Lung (tissue), 12 donors: ENCODE measurements around the gene ZMYND15. TPM values are rescaled to one million over a fixed set of nuclear protein-coding genes. Genes with fewer than 3 reads are reported as not detected.
A peak's percentile ranks its signal among the peaks of the same experiment; 100 is the strongest.

ENCODE experiments used
- ATAC-seq: fragments of 200-7000 bp; cut with Tn5 transposase; one replicate; pipeline ENCODE4 v1.9.1; 2020; ENCODE audit warnings: moderate number of reproducible peaks; ENCODE audit not compliant: insufficient read depth, low FRiP score
- DNase-seq, 3 donors: peaks; one replicate each; pipeline ENCODE4 v3.0.0-alpha.2; 2013 to 2017
- H3K27ac ChIP-seq, 2 donors: one replicate each; pipeline ENCODE4 v1.5.1; 2013; ENCODE audit warnings: mild to moderate bottlenecking in 2 of 2, moderate library complexity in 2 of 2, control low read depth in 1 of 2, inconsistent platforms in 1 of 2, low read depth in 1 of 2, low read length in 1 of 2
- H3K27me3 ChIP-seq, 3 donors: one replicate each; pipeline ENCODE4 v1.5.1; 2013; ENCODE audit warnings: low read length in 2 of 3; ENCODE audit not compliant: control insufficient read depth in 3 of 3, insufficient read depth in 3 of 3
- H3K36me3 ChIP-seq, 4 donors: one replicate each; pipeline ENCODE4 v1.5.1; 2013; ENCODE audit warnings: low read length in 4 of 4, mild to moderate bottlenecking in 1 of 4, moderate library complexity in 1 of 4; ENCODE audit not compliant: control insufficient read depth in 4 of 4, insufficient read depth in 4 of 4
- H3K4me1 ChIP-seq, 5 donors: one replicate each; pipeline ENCODE4 v1.5.1; 2013; ENCODE audit warnings: low read length in 5 of 5, mild to moderate bottlenecking in 2 of 5, moderate library complexity in 1 of 5; ENCODE audit not compliant: control insufficient read depth in 5 of 5, insufficient read depth in 5 of 5
- H3K4me3 ChIP-seq: one replicate; pipeline ENCODE4 v1.5.1; 2013; ENCODE audit warnings: mild to moderate bottlenecking, control low read depth, moderate library complexity
- H3K9ac ChIP-seq, 2 donors: one replicate each; pipeline ENCODE4 v1.5.1; 2013; ENCODE audit warnings: low read length in 2 of 2, control low read depth in 1 of 2; ENCODE audit not compliant: insufficient read depth in 1 of 2
- H3K9me3 ChIP-seq, 4 donors: one replicate each; pipeline ENCODE4 v1.5.1; 2013; ENCODE audit warnings: low read length in 3 of 4, mild to moderate bottlenecking in 1 of 4, moderate library complexity in 1 of 4; ENCODE audit not compliant: control insufficient read depth in 4 of 4, insufficient read depth in 3 of 4
- WGBS, 2 donors: extraction: QIAGEN DNeasy Blood & Tissue Kit; methylation state at CpG; one replicate each; pipeline ENCODE4 v1.1.7; 2013; 5-methylcytosine and 5-hydroxymethylcytosine counted together
- polyA plus RNA-seq, 2 donors: library from polyadenylated mRNA; stranded (reverse); fragments of 200-250 nt; gene quantifications; one replicate each; pipeline ENCODE4 v1.2.1, GENCODE V29; 2013
- total RNA-seq, 2 donors: library from RNA; depleted of rRNA in 1 of 2; stranded (reverse); fragments of >200 nt in 1 of 2; gene quantifications; one replicate each; pipeline ENCODE4 v1.2.1, GENCODE V29; 2014 to 2021
- TF ChIP-seq, protein P1 (sequence below): IDR thresholded peaks from 2 replicates; pipeline ENCODE4 v1.5.1; 2012; ENCODE audit warnings: mild to moderate bottlenecking; ENCODE audit errors: control extremely low read depth, extremely low read depth
- donor health status: control.
- donor health status: control.
- donor health status: Bipolar disorder and iron deficiency.
- donor health status: healthy.
- donor health status: DM: yes; HTN: yes; CAD: no.

ZMYND15 gene
- total and polyA plus RNA-seq, 4 donors = 2.3 to 9.7 (median 7.8) TPM

DNA sequence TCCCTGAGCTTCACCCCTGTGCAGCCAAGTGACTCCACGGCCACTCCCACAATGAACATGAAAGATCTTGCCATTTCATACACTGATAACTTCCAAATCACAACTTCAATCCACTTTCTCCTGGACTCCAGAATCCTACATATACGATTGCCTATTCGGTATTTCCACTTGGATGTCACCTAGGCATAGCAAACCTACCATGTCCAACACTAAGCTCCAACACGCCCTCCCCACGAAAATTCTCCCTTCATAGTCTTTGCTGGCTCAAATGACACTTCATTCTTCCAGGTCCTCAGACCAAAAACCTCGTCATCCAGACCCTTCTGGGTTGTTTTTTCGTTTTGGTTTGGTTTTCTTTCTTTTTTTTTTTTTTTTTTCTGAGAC lies 51.1 kb downstream of the ZMYND15 start:
- Histone ChIP-seq H3K27ac (peak overlapping the region; percentile 91 to 97), H3K36me3 (no peaks in the 10 kb centered on the region), H3K9ac (peak overlapping the region; percentile 12 to 88), H3K9me3 (no peaks in the 10 kb centered on the region), H3K4me1 (peaks cover 4 to 28% (median 12%) of the 10 kb centered on the region in 5 donors), H3K27me3 (peaks cover 0 to 12% (median 2%) of the 10 kb centered on the region in 3 donors), H3K4me3 (peak overlapping the region; percentile 50)
- 36 to 44% methylated on average over 7 of the region's 7 CpGs for WGBS, 2 donors
- DNase-seq = no peak
- TF ChIP-seq, protein P1, sequence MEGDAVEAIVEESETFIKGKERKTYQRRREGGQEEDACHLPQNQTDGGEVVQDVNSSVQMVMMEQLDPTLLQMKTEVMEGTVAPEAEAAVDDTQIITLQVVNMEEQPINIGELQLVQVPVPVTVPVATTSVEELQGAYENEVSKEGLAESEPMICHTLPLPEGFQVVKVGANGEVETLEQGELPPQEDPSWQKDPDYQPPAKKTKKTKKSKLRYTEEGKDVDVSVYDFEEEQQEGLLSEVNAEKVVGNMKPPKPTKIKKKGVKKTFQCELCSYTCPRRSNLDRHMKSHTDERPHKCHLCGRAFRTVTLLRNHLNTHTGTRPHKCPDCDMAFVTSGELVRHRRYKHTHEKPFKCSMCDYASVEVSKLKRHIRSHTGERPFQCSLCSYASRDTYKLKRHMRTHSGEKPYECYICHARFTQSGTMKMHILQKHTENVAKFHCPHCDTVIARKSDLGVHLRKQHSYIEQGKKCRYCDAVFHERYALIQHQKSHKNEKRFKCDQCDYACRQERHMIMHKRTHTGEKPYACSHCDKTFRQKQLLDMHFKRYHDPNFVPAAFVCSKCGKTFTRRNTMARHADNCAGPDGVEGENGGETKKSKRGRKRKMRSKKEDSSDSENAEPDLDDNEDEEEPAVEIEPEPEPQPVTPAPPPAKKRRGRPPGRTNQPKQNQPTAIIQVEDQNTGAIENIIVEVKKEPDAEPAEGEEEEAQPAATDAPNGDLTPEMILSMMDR = no peak
- ATAC-seq = no peak

DNA sequence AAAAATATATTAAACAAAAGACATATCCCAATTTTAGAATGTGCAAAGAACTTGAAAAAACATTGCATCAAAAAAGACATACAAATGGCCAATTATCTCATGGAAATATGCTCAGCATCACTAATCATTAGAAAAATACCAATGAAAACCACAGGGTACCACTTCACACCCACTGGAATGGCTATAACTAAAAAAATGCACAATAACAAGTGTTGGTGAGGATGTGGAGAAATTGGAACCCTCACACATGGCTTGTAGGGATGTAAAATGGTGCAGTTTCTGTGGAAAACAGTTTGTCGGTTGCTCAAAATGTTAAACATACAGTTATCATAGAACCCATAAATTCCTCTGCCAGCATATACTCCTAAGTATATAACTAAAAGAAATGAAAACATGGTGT lies 55.5 kb downstream of the ZMYND15 start:
- peak overlapping the region in 1 of 2 donors; percentile 26 for H3K27ac ChIP-seq
- no peaks in the 10 kb centered on the region for H3K27me3 ChIP-seq
- peaks cover 0 to 18% (median 14%) of the 10 kb centered on the region in 4 donors for H3K36me3 ChIP-seq
- no peak for DNase-seq
- no peak overlapping the region for H3K4me3 ChIP-seq
- 97 to 100% methylated on average over 1 of the region's 1 CpG for WGBS, 2 donors
- H3K9me3 ChIP-seq = peaks cover 0 to 3% (median 0%) of the 10 kb centered on the region in 4 donors
- peaks cover 0 to 11% (median 3%) of the 10 kb centered on the region in 5 donors for H3K4me1 ChIP-seq
- H3K9ac ChIP-seq = no peak overlapping the region
- no peak for ATAC-seq
- TF ChIP-seq, protein P1 = no peak

Other genes starting within 250 kb of the ZMYND15 start
- 10 to 100 TPM; 26.8 to 32.1 TPM for gene SPNS2, start 241.0 kb upstream of the ZMYND15 start, total RNA-seq
- 10 to 100 TPM; 53.0 to 60.1 TPM for gene SPNS2, start 241.0 kb upstream of the ZMYND15 start, polyA plus RNA-seq
- 10 to 100 TPM; 21.2 to 71.7 TPM for gene MYBBP1A, start 184.4 kb upstream of the ZMYND15 start, total RNA-seq
- 10 to 100 TPM; 34.2 to 34.7 TPM for gene MYBBP1A, start 184.4 kb upstream of the ZMYND15 start, polyA plus RNA-seq
- 10 to 100 TPM in 1 of 2 donors, 1 to 10 TPM in 1; 8.8 to 12.3 TPM for gene GGT6, start 179.3 kb upstream of the ZMYND15 start, total RNA-seq
- gene GGT6, start 179.3 kb upstream of the ZMYND15 start, polyA plus RNA-seq = 1 to 10 TPM; 2.8 to 6.1 TPM
- gene SMTNL2, start 155.3 kb upstream of the ZMYND15 start, total RNA-seq = 10 to 100 TPM; 10.9 to 18.1 TPM
- 1 to 10 TPM; 1.5 to 3.0 TPM for gene SMTNL2, start 155.3 kb upstream of the ZMYND15 start, polyA plus RNA-seq
- 10 to 100 TPM in 1 of 2 donors, 1 to 10 TPM in 1; 7.5 to 14.0 TPM for gene ALOX15, start 98.2 kb upstream of the ZMYND15 start, total RNA-seq
- gene ALOX15, start 98.2 kb upstream of the ZMYND15 start, polyA plus RNA-seq = 1 to 10 TPM; 3.3 to 3.8 TPM
- gene PELP1, start 35.7 kb upstream of the ZMYND15 start, total RNA-seq = 10 to 100 TPM; 26.6 to 53.9 TPM
- 10 to 100 TPM; 21.0 to 28.6 TPM for gene PELP1, start 35.7 kb upstream of the ZMYND15 start, polyA plus RNA-seq
- gene ARRB2, start 29.2 kb upstream of the ZMYND15 start, total RNA-seq = 100 to 1,000 TPM in 1 of 2 donors, 10 to 100 TPM in 1; 27.2 to 186 TPM
- 100 to 1,000 TPM in 1 of 2 donors, 10 to 100 TPM in 1; 98.5 to 222 TPM for gene ARRB2, start 29.2 kb upstream of the ZMYND15 start, polyA plus RNA-seq
- 10 to 100 TPM; 14.3 to 27.3 TPM for gene MED11, start 8.4 kb upstream of the ZMYND15 start, total RNA-seq
- 10 to 100 TPM; 31.4 to 48.5 TPM for gene MED11, start 8.4 kb upstream of the ZMYND15 start, polyA plus RNA-seq
- 100 to 1,000 TPM in 1 of 2 donors, 10 to 100 TPM in 1; 32.7 to 139 TPM for gene CXCL16, start 95 bp downstream of the ZMYND15 start, total RNA-seq
- gene CXCL16, start 95 bp downstream of the ZMYND15 start, polyA plus RNA-seq = 100 to 1,000 TPM in 1 of 2 donors, 10 to 100 TPM in 1; 82.3 to 252 TPM
- not detected for gene TM4SF5, start 32.1 kb downstream of the ZMYND15 start, total RNA-seq
- gene TM4SF5, start 32.1 kb downstream of the ZMYND15 start, polyA plus RNA-seq = not detected
- gene VMO1, start 46.5 kb downstream of the ZMYND15 start, total RNA-seq = 10 to 100 TPM in 1 of 2 donors, 1 to 10 TPM in 1; 2.1 to 14.0 TPM
- gene VMO1, start 46.5 kb downstream of the ZMYND15 start, polyA plus RNA-seq = 10 to 100 TPM; 21.3 to 21.8 TPM
- gene GLTPD2, start 49.1 kb downstream of the ZMYND15 start, total RNA-seq = under 1 TPM in 1 of 2 donors, not detected in 1; 0.34 TPM
- under 1 TPM in 1 of 2 donors, not detected in 1; 0.41 TPM for gene GLTPD2, start 49.1 kb downstream of the ZMYND15 start, polyA plus RNA-seq
- gene PSMB6, start 56.3 kb downstream of the ZMYND15 start, total RNA-seq = 100 to 1,000 TPM in 1 of 2 donors, 10 to 100 TPM in 1; 63.7 to 141 TPM
- 100 to 1,000 TPM; 172 to 237 TPM for gene PSMB6, start 56.3 kb downstream of the ZMYND15 start, polyA plus RNA-seq
- gene PLD2, start 67.3 kb downstream of the ZMYND15 start, total RNA-seq = 10 to 100 TPM; 27.1 to 42.3 TPM
- gene PLD2, start 67.3 kb downstream of the ZMYND15 start, polyA plus RNA-seq = 10 to 100 TPM; 18.0 to 22.4 TPM
- 10 to 100 TPM; 39.2 to 95.4 TPM for gene MINK1, start 93.5 kb downstream of the ZMYND15 start, total RNA-seq
- gene MINK1, start 93.5 kb downstream of the ZMYND15 start, polyA plus RNA-seq = 10 to 100 TPM; 36.5 to 62.8 TPM
- gene C17orf107, start 159.7 kb downstream of the ZMYND15 start, total RNA-seq = 1 to 10 TPM; 2.8 to 4.5 TPM
- gene C17orf107, start 159.7 kb downstream of the ZMYND15 start, polyA plus RNA-seq = 1 to 10 TPM; 1.3 to 2.7 TPM
- 1 to 10 TPM in 1 of 2 donors, under 1 TPM in 1; 0.77 to 1.2 TPM for gene CHRNE, start 163.3 kb downstream of the ZMYND15 start, total RNA-seq
- gene CHRNE, start 163.3 kb downstream of the ZMYND15 start, polyA plus RNA-seq = 1 to 10 TPM in 1 of 2 donors, under 1 TPM in 1; 0.61 to 2.3 TPM
- under 1 TPM; 0.18 to 0.94 TPM for gene GP1BA, start 192.4 kb downstream of the ZMYND15 start, total RNA-seq
- gene GP1BA, start 192.4 kb downstream of the ZMYND15 start, polyA plus RNA-seq = 1 to 10 TPM in 1 of 2 donors, under 1 TPM in 1; 0.26 to 1.4 TPM
- 10 to 100 TPM; 34.8 to 65.8 TPM for gene SLC25A11, start 200.2 kb downstream of the ZMYND15 start, total RNA-seq
- gene SLC25A11, start 200.2 kb downstream of the ZMYND15 start, polyA plus RNA-seq = 10 to 100 TPM; 42.5 to 72.1 TPM
- gene RNF167, start 200.4 kb downstream of the ZMYND15 start, total RNA-seq = 100 to 1,000 TPM in 1 of 2 donors, 10 to 100 TPM in 1; 30.8 to 107 TPM
- 100 to 1,000 TPM in 1 of 2 donors, 10 to 100 TPM in 1; 86.7 to 142 TPM for gene RNF167, start 200.4 kb downstream of the ZMYND15 start, polyA plus RNA-seq
- 100 to 1,000 TPM; 461 to 827 TPM for gene PFN1, start 208.7 kb downstream of the ZMYND15 start, total RNA-seq
- gene PFN1, start 208.7 kb downstream of the ZMYND15 start, polyA plus RNA-seq = 1,000 to 10,000 TPM in 1 of 2 donors, 100 to 1,000 TPM in 1; 671 to 2,264 TPM
- gene ENO3, start 211.3 kb downstream of the ZMYND15 start, total RNA-seq = 10 to 100 TPM in 1 of 2 donors, 1 to 10 TPM in 1; 3.3 to 10.7 TPM
- gene ENO3, start 211.3 kb downstream of the ZMYND15 start, polyA plus RNA-seq = 1 to 10 TPM; 7.2 to 9.3 TPM
- 10 to 100 TPM; 63.8 to 75.4 TPM for gene SPAG7, start 228.0 kb downstream of the ZMYND15 start, total RNA-seq
- 100 to 1,000 TPM in 1 of 2 donors, 10 to 100 TPM in 1; 76.2 to 101 TPM for gene SPAG7, start 228.0 kb downstream of the ZMYND15 start, polyA plus RNA-seq
- 10 to 100 TPM; 15.0 to 53.4 TPM for gene CAMTA2, start 247.8 kb downstream of the ZMYND15 start, total RNA-seq
- 10 to 100 TPM; 45.8 to 66.3 TPM for gene CAMTA2, start 247.8 kb downstream of the ZMYND15 start, polyA plus RNA-seq